Measurements from ENCODE around the gene SS18L1.
"Not testable (repeated sequence)": the region's sequence is repeated elsewhere in the genome, so short reads cannot be mapped to it uniquely, and the experiment has no call there.

Gene SS18L1

DNA sequence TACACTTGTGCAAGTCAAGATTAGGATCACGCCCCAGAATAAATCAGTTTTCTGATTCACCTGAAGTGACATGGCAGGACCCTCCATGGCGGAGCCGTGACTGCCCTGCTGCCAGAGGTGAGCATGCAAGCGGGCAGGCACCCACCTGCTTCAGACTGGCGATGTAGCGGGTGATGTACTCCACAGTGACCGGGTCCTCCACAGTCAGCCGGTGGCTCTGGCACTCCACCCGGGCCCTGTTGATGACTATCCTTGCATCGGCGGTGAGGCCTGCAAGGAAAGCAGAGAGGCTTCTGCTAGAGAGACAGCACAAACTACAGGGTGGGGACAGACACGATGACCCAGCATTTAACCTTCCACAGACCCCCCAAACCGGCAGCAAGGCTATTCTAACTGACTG lies 3.9 kb upstream of the SS18L1 start:
- Histone ChIP-seq H3K36me3 (ENCODE audit: insufficient read depth, low read length) (peaks cover 70% of the 10 kb centered on the region), H3K9me3 (ENCODE audit: insufficient read depth, low read depth, low read length) (no peaks in the 10 kb centered on the region)

DNA sequence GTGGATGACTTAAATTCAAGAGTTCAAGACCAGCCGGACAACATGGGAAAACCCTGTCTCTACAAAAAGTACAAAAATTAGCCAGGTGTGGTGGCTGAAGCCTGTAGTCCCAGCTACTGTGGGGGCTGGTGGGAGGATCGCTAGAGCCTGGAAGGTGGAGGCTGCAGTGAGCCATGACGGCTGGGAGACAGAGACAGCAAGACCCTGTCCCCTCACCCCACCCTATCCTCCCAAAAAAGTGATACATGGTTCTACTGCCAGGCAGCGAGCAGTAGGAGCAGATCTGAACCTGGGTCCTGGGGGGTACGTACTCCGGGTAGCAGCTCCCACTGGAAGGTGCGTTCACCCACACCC lies 2.5 kb upstream of the SS18L1 start:
- Histone ChIP-seq H3K9me3 (ENCODE audit: insufficient read depth, low read depth, low read length) (no peaks in the 10 kb centered on the region), H3K4me3 (ENCODE audit: low read length) (peak overlapping the region; percentile 66; the same call in 1 of the 2 replicates), H3K27me3 (ENCODE audit: insufficient read depth, low read length) (no peaks in the 10 kb centered on the region), H3K36me3 (ENCODE audit: insufficient read depth, low read length) (peaks cover 61% of the 10 kb centered on the region), H3K4me1 (ENCODE audit: insufficient read depth, low read length) (peaks cover 9% of the 10 kb centered on the region), H3K27ac (ENCODE audit: low read depth, low read length) (no peak overlapping the region), H3K9ac (ENCODE audit: low read depth, low read length) (no peak overlapping the region)
- WGBS: 91% methylated on average over 7 of the region's 7 CpGs

More for the DNA sequence above, 3.9 kb upstream of the SS18L1 start:
- Histone ChIP-seq H3K27ac (ENCODE audit: low read depth, low read length) (no peak overlapping the region), H3K4me3 (ENCODE audit: low read length) (no peak overlapping the region), H3K9ac (ENCODE audit: low read depth, low read length) (no peak overlapping the region), H3K27me3 (ENCODE audit: insufficient read depth, low read length) (no peaks in the 10 kb centered on the region), H3K4me1 (ENCODE audit: insufficient read depth, low read length) (peaks cover 5% of the 10 kb centered on the region)
- WGBS: 93% methylated on average over 13 of the region's 13 CpGs

GRCh38 chr20:62141397-62142251 lies 1.9 kb upstream of the SS18L1 start:
- H3K27me3 ChIP-seq (ENCODE audit: insufficient read depth, low read length): no peaks in the 10 kb centered on the region
- peaks cover 58% of the 10 kb centered on the region for H3K36me3 ChIP-seq (ENCODE audit: insufficient read depth, low read length)
- H3K4me1 ChIP-seq (ENCODE audit: insufficient read depth, low read length): peaks cover 9% of the 10 kb centered on the region
- H3K27ac ChIP-seq (ENCODE audit: low read depth, low read length): no peak overlapping the region
- H3K9ac ChIP-seq (ENCODE audit: low read depth, low read length): peak overlapping the region; percentile 93
- peak overlapping the region; percentile 66 for H3K4me3 ChIP-seq (ENCODE audit: low read length)
- no peaks in the 10 kb centered on the region for H3K9me3 ChIP-seq (ENCODE audit: insufficient read depth, low read depth, low read length)
- WGBS: 28% methylated on average over 13 of the region's 14 CpGs

GRCh38 chr20:62142252-62143080 lies 1.1 kb upstream of the SS18L1 start:
- Histone ChIP-seq H3K36me3 (ENCODE audit: insufficient read depth, low read length) (peaks cover 50% of the 10 kb centered on the region), H3K9ac (ENCODE audit: low read depth, low read length) (peak overlapping the region; percentile 93), H3K27ac (ENCODE audit: low read depth, low read length) (peak overlapping the region; percentile 76; the same call in 1 of the 2 replicates), H3K9me3 (ENCODE audit: insufficient read depth, low read depth, low read length) (no peaks in the 10 kb centered on the region), H3K27me3 (ENCODE audit: insufficient read depth, low read length) (no peaks in the 10 kb centered on the region), H3K4me1 (ENCODE audit: insufficient read depth, low read length) (peaks cover 9% of the 10 kb centered on the region), H3K4me3 (ENCODE audit: low read length) (peak overlapping the region; percentile 66)
- 1% methylated on average over 71 of the region's 71 CpGs for WGBS

DNA sequence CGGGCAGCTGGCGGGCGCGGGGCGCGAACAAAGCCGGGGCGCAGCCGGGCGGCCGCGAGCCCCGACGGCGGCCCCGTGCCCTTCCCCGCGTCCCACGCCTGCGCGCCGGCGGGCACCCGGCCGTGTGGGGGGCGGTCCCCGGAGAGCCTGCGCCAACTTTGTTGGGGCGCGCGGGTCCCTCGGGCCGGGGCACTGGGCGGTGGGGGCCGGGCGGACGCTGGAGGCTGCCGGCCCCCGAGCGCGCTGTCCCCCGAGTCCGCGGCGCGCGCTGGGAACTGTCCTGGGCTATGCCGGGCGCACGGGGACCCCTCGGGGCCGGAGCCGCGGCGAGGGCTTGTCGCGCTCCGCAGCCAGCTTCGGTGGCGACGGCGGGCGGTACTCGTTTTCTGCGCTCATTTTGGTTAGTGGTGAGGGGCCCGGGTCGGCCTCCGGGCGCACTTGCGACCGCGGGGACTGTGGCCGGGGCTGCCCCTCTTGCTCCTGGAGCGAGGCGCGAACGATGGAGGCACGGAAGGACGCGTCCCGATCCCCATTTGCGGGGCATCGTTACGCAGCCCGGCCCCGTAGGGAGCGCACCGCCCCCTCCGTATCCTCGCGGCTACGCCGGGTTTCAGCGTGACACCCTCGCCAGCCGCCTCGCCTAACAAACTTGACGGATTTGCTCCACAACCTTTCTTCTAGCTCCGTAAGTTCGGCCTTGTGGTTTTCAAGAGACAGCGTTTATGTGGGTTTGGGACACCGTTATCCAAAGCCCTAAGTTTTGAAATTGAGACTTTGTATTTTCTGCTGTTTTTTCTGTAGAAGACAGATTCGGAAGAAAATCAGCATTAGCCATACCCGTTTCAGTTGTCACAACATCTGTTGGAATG lies 622 bp downstream of the SS18L1 start:
- Histone ChIP-seq H3K4me3 (ENCODE audit: low read length) (peak overlapping the region; percentile 66), H3K4me1 (ENCODE audit: insufficient read depth, low read length) (peaks cover 9% of the 10 kb centered on the region), H3K9me3 (ENCODE audit: insufficient read depth, low read depth, low read length) (no peaks in the 10 kb centered on the region), H3K27ac (ENCODE audit: low read depth, low read length) (no peak overlapping the region), H3K9ac (ENCODE audit: low read depth, low read length) (peak overlapping the region; percentile 93), H3K36me3 (ENCODE audit: insufficient read depth, low read length) (peaks cover 33% of the 10 kb centered on the region), H3K27me3 (ENCODE audit: insufficient read depth, low read length) (no peaks in the 10 kb centered on the region)
- WGBS: 2% methylated on average over 104 of the region's 104 CpGs

DNA sequence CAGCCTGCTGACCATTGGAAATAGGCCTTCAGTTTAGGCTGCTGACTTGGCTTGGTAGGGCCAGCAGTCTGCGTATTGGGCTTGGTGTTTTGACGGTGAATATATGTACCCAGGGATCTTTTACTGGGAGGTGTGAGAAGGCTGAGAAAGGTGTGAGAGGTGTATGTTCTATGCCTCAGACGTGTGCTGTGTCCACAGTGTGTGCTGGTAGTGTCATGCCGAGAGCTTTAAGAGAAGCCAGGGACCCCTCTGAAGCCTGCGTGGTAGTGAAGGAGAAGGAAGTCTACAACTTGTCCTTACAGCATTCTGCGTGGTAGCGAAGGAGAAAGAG lies 2.1 kb downstream of the SS18L1 start:
- Histone ChIP-seq H3K27ac (ENCODE audit: low read depth, low read length) (no peak overlapping the region), H3K4me3 (ENCODE audit: low read length) (no peak overlapping the region), H3K4me1 (ENCODE audit: insufficient read depth, low read length) (peaks cover 15% of the 10 kb centered on the region), H3K27me3 (ENCODE audit: insufficient read depth, low read length) (no peaks in the 10 kb centered on the region), H3K9me3 (ENCODE audit: insufficient read depth, low read depth, low read length) (no peaks in the 10 kb centered on the region), H3K9ac (ENCODE audit: low read depth, low read length) (no peak overlapping the region), H3K36me3 (ENCODE audit: insufficient read depth, low read length) (peaks cover 18% of the 10 kb centered on the region)
- 93% methylated on average over 7 of the region's 7 CpGs for WGBS

DNA sequence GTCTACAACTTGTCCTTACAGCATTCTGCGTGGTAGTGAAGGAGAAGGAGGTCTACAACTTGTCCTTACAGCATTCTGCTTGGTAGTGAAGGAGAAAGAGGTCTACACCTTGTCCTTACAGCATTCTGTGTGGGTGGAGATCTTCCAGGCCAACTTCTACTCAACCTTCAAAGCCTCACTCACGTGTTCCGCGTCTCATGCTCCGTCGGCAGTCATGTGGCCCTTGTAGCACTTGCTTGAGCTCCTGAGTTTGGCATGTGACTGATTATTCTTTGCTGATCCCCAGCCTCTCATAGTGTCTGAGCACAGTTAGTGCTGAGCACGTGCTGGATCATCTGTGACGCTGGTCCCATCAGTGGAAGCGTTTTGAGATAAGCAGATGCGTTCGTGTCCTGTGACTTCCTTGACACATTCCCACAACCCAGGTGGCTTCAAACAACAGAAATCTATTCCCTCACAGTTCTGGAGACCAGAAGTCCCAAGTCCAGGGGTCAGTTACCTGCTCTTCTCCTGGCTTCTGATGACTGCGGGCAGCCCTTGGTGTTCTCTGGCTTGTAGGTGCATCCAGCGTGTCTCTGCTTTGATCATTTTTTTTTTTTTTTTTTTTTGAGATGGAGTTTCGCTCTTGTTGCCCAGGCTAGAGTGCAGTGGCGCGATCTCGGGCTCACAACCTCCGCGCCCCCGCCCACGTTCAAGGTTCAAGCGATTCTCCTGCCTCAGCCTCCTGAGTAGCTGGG lies 2.6 kb downstream of the SS18L1 start:
- H3K27me3 ChIP-seq (ENCODE audit: insufficient read depth, low read length): no peaks in the 10 kb centered on the region
- no peak overlapping the region for H3K4me3 ChIP-seq (ENCODE audit: low read length)
- H3K36me3 ChIP-seq (ENCODE audit: insufficient read depth, low read length): peaks cover 13% of the 10 kb centered on the region
- peaks cover 15% of the 10 kb centered on the region for H3K4me1 ChIP-seq (ENCODE audit: insufficient read depth, low read length)
- no peak overlapping the region for H3K27ac ChIP-seq (ENCODE audit: low read depth, low read length)
- no peaks in the 10 kb centered on the region for H3K9me3 ChIP-seq (ENCODE audit: insufficient read depth, low read depth, low read length)
- H3K9ac ChIP-seq (ENCODE audit: low read depth, low read length): no peak overlapping the region
- 96% methylated on average over 22 of the region's 22 CpGs for WGBS

DNA sequence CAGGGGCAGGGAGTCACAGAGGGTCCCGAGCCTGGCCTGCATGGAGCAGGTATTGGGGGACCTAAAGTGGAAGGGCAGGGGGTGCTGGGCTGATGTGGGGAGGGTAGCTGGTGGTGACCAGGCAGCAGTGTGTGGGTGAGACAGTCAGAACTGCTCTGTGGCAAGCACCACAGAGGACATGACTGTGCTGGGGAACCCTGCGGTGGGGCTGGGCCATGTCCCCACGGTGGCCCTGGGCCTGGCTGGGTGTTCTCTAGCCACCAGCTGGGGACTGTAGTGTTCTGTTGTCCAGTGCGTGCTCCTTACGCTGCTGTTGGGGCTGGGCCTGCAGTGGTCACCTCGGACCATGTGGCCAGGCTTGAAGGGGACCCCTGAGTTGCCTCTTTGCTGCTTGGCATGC lies 3.6 kb downstream of the SS18L1 start:
- Histone ChIP-seq H3K4me1 (ENCODE audit: insufficient read depth, low read length) (peaks cover 12% of the 10 kb centered on the region), H3K27ac (ENCODE audit: low read depth, low read length) (no peak overlapping the region), H3K9ac (ENCODE audit: low read depth, low read length) (no peak overlapping the region), H3K36me3 (ENCODE audit: insufficient read depth, low read length) (peaks cover 10% of the 10 kb centered on the region), H3K4me3 (ENCODE audit: low read length) (no peak overlapping the region), H3K27me3 (ENCODE audit: insufficient read depth, low read length) (no peaks in the 10 kb centered on the region), H3K9me3 (ENCODE audit: insufficient read depth, low read depth, low read length) (no peaks in the 10 kb centered on the region)
- WGBS: 93% methylated on average over 6 of the region's 6 CpGs

DNA sequence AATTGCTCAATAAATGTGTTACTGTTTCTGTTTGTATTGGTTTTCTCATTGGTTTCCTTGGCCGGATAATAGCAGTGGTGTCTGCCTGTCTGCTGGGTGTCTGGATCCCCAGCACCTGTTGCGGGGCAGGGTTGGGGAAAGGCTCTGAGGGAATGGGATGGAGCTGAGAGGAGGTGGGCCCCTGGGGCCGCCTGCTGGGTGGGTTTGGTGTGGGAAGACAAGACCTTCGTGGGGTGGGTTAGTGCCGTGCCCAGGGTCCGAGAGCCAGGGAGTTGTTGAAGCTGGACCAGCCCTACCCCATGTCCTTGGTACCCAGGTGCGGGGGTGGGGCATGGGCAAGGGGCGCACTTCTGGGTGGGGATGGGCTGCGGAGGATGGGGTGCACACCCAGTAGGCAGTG lies 4.0 kb downstream of the SS18L1 start:
- no peak overlapping the region for H3K4me3 ChIP-seq (ENCODE audit: low read length)
- 93% methylated on average over 9 of the region's 9 CpGs for WGBS
- no peak overlapping the region for H3K9ac ChIP-seq (ENCODE audit: low read depth, low read length)
- H3K4me1 ChIP-seq (ENCODE audit: insufficient read depth, low read length): peaks cover 12% of the 10 kb centered on the region
- H3K9me3 ChIP-seq (ENCODE audit: insufficient read depth, low read depth, low read length): no peaks in the 10 kb centered on the region
- no peaks in the 10 kb centered on the region for H3K27me3 ChIP-seq (ENCODE audit: insufficient read depth, low read length)
- H3K36me3 ChIP-seq (ENCODE audit: insufficient read depth, low read length): peaks cover 14% of the 10 kb centered on the region
- no peak overlapping the region for H3K27ac ChIP-seq (ENCODE audit: low read depth, low read length)

- WGBS: 95% methylated on average over 10 of the region's 10 CpGs
- Histone ChIP-seq H3K4me1 (ENCODE audit: insufficient read depth, low read length) (peaks cover 12% of the 10 kb centered on the region), H3K36me3 (ENCODE audit: insufficient read depth, low read length) (peaks cover 16% of the 10 kb centered on the region)
- not testable (repeated sequence) for H3K9ac ChIP-seq (ENCODE audit: low read depth, low read length); H3K27ac ChIP-seq (ENCODE audit: low read depth, low read length); H3K9me3 ChIP-seq (ENCODE audit: insufficient read depth, low read depth, low read length); H3K27me3 ChIP-seq (ENCODE audit: insufficient read depth, low read length); H3K4me3 ChIP-seq (ENCODE audit: low read length)
Observed at GRCh38 chr20:62148383-62148782, 4.8 kb downstream of the SS18L1 start.
